Hepatocyte (in vitro differentiated cells): ENCODE data around the gene BICDL2. TPM values are rescaled to one million over a fixed set of nuclear protein-coding genes. Genes with fewer than 3 reads are reported as not detected.
"Not testable (repeated sequence)": the region's sequence is repeated elsewhere in the genome, so short reads cannot be mapped to it uniquely, and the experiment has no call there.

Source experiments
- DNase-seq: peaks from one replicate; pipeline ENCODE4 v3.0.0-alpha.2; 2016; ENCODE audit warnings: low spot score
- H2AFZ ChIP-seq: fragments of 200-600 bp; sonication (generic); 2 replicates; pipeline ENCODE4 v1.6.0; 2016; ENCODE audit warnings: antibody characterized with exemption, mild to moderate bottlenecking
- H3K27ac ChIP-seq: fragments of 200-600 bp; sonication (generic); 2 replicates; pipeline ENCODE4 v1.5.1; 2016; ENCODE audit warnings: mild to moderate bottlenecking
- H3K27me3 ChIP-seq: fragments of 200-600 bp; sonication (generic); 2 replicates; pipeline ENCODE4 v1.6.1; 2016
- H3K36me3 ChIP-seq: fragments of 200-600 bp; sonication (generic); replicated peaks from 2 replicates; pipeline ENCODE4 v1.5.1; 2016; ENCODE audit warnings: low read depth; ENCODE audit not compliant: insufficient read depth
- H3K4me1 ChIP-seq: fragments of 200-600 bp; sonication (generic); 2 replicates; pipeline ENCODE4 v1.5.1; 2016; ENCODE audit warnings: mild to moderate bottlenecking, moderate library complexity; ENCODE audit not compliant: insufficient read depth
- H3K4me2 ChIP-seq: fragments of 200-600 bp; sonication (generic); 2 replicates; pipeline ENCODE4 v1.6.0; 2016
- H3K4me3 ChIP-seq: fragments of 200-600 bp; sonication (generic); 2 replicates; pipeline ENCODE4 v1.5.1; 2016; ENCODE audit warnings: mild to moderate bottlenecking
- H3K79me2 ChIP-seq: fragments of 200-600 bp; sonication (generic); 2 replicates; pipeline ENCODE4 v1.6.0; 2017; ENCODE audit warnings: mild to moderate bottlenecking
- H3K9me2 ChIP-seq: fragments of 200-600 bp; sonication (generic); replicated peaks from 2 replicates; pipeline ENCODE4 v1.6.0; 2017; ENCODE audit warnings: mild to moderate bottlenecking; ENCODE audit not compliant: insufficient read depth
- H3K9me3 ChIP-seq: fragments of 200-600 bp; sonication (generic); 2 replicates; pipeline ENCODE4 v1.5.1; 2016; ENCODE audit warnings: low read depth, mild to moderate bottlenecking
- H4K20me1 ChIP-seq: fragments of 200-600 bp; sonication (generic); 2 replicates; pipeline ENCODE4 v1.6.0; 2016; ENCODE audit warnings: mild to moderate bottlenecking; ENCODE audit not compliant: insufficient read depth, poor library complexity, severe bottlenecking
- CTCF ChIP-seq: fragments of 200-600 bp; sonication (generic); IDR thresholded peaks from 2 replicates; pipeline ENCODE4 v1.5.1; 2016; ENCODE audit warnings: antibody characterized with exemption, mild to moderate bottlenecking; ENCODE audit not compliant: poor library complexity
- EZH2 ChIP-seq: fragments of 200-600 bp; sonication (generic); IDR thresholded peaks from 2 replicates; pipeline ENCODE4 v1.6.1; 2016; ENCODE audit warnings: antibody characterized with exemption, mild to moderate bottlenecking, borderline replicate concordance
- EZH2phosphoT487 ChIP-seq: fragments of 200-600 bp; sonication (generic); IDR thresholded peaks from one replicate; pipeline ENCODE4 v1.6.1; 2018; ENCODE audit warnings: antibody characterized with exemption, mild to moderate bottlenecking, low read depth, moderate library complexity; ENCODE audit not compliant: unreplicated experiment, severe bottlenecking
- WGBS: methylation state at CpG from one replicate; pipeline ENCODE4 v1.1.6; 2016; ENCODE audit warnings: low lambda C conversion rate; ENCODE audit errors: missing lambda C conversion rate; 5-methylcytosine and 5-hydroxymethylcytosine counted together
- polyA plus RNA-seq: library from polyadenylated mRNA; unstranded; fragments of >200 nt; fragmentation: Nextera tagmentation; extraction: Ambion mirVana; gene quantifications from 2 replicates; pipeline ENCODE4 v1.2.1, GENCODE V29; 2016
- total RNA-seq: library from RNA; depleted of rRNA; stranded (reverse); fragments of >200 nt; gene quantifications from 2 replicates; pipeline ENCODE4 v1.2.3, GENCODE V29; 2014

Gene BICDL2
- total and polyA plus RNA-seq, 2 experiments from 2014 or later = 12.3 to 12.8 TPM

DNA sequence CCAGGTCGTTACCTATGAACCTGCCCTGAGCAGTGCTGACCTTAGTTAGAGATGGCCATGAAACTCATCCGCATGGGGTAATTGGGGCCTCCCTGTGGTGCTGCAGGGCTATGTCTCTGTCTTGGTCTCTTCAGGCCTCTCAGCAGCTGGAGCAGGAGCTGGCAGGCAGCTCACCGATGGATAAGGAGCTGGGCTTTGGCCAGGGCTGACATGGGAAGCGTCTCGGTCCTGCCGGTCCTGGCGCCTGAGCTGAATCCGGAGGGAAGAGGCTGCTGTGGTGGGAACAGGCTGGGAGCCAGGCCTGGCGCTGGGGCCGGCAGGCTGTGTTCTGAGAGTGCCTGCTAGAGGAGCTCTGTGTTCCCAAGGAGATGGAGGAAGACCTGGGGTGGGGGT is 38.8 kb upstream of the BICDL2 start:
- no peaks in the 10 kb centered on the region for H3K9me3 ChIP-seq

DNA sequence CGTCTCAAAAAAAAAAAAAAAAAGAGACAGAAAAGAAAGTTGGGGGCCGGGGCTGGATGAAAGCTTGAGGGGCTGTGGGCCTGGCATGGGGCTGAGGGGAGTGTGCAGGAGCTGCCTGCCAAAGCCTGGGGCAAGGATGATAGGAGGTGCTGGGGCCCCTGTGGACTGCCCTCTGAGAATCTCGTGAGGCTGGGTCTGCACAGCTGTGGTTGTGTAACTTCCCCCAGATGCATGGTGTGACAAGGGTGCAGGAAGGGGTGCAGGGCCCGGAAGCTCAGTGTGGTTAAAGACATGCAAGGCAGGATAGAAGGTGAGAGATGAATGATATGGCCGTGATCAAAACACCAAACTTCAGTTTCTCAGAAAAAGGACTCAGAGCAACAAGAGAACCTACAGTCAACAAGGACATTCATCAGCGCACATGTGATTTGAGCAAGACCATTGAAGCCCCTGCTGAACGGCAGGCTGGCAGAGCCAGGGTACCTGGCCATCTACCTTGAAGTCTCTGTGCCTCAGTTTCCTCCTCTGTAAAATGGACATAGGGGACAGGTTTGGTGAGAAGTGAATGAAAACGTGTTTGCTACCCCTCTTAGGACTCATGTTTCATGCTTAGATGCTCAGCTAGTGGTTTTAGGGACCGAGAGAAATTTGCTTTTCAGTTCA is 38.2 kb upstream of the BICDL2 start:
- H3K27ac ChIP-seq = no peak overlapping the region
- H3K9me3 ChIP-seq = no peaks in the 10 kb centered on the region
- H3K79me2 ChIP-seq = no peaks in the 10 kb centered on the region
- TF ChIP-seq CTCF (no peak), EZH2 (no peak)
- H2AFZ ChIP-seq = no peak overlapping the region
- no peaks in the 10 kb centered on the region for H3K27me3 ChIP-seq
- H3K4me3 ChIP-seq = no peak overlapping the region
- H3K9me2 ChIP-seq = no peaks in the 10 kb centered on the region
- H3K36me3 ChIP-seq = no peaks in the 10 kb centered on the region
- no peak for DNase-seq
- H3K4me1 ChIP-seq = no peaks in the 10 kb centered on the region
- H4K20me1 ChIP-seq = no peaks in the 10 kb centered on the region
- no peak overlapping the region for H3K4me2 ChIP-seq
- 73% methylated on average over 7 of the region's 9 CpGs for WGBS

More for the DNA sequence above, 38.8 kb upstream of the BICDL2 start:
- Histone ChIP-seq H3K79me2 (no peaks in the 10 kb centered on the region), H3K4me1 (no peaks in the 10 kb centered on the region), H3K27me3 (no peaks in the 10 kb centered on the region), H3K27ac (no peak overlapping the region), H3K9me2 (no peaks in the 10 kb centered on the region), H3K36me3 (no peaks in the 10 kb centered on the region), H4K20me1 (no peaks in the 10 kb centered on the region), H3K4me3 (no peak overlapping the region), H3K4me2 (no peak overlapping the region), H2AFZ (no peak overlapping the region)
- DNase-seq = no peak
- TF ChIP-seq EZH2 (no peak), EZH2phosphoT487 (no peak), CTCF (no peak)
- 61% methylated on average over 10 of the region's 10 CpGs for WGBS

DNA sequence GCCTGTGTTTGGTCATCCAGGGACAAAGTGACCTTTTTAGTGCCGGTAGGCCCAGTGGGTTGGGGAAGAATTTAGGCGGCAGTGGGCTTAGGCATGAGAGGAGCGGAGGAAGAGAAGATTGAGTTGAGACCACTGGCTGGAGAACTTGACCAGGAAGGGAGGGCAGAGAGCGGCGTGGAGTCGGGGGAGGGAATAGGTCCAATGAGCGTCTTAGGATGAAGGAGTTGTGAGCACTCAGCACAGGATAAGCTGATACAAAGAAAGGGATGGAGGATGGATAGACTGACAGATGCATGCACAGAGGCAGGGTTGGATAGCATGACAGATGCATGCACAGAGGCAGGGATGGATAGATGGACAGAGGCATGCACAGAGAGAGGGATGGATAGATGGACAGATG is 36.7 kb upstream of the BICDL2 start:
- DNase-seq = no peak
- Histone ChIP-seq H3K27ac (no peak overlapping the region), H4K20me1 (no peaks in the 10 kb centered on the region), H3K36me3 (no peaks in the 10 kb centered on the region), H3K27me3 (no peaks in the 10 kb centered on the region), H3K79me2 (no peaks in the 10 kb centered on the region), H3K4me3 (no peak overlapping the region), H3K9me2 (no peaks in the 10 kb centered on the region), H3K4me2 (no peak overlapping the region), H3K4me1 (no peaks in the 10 kb centered on the region), H3K9me3 (no peaks in the 10 kb centered on the region), H2AFZ (no peak overlapping the region)
- WGBS = 89% methylated on average over 7 of the region's 7 CpGs
- no peak for TF ChIP-seq EZH2phosphoT487
- TF ChIP-seq EZH2 = no peak
- no peak for TF ChIP-seq CTCF

GRCh38 chr16:3072576-3073263 is 36.0 kb upstream of the BICDL2 start:
- not testable (repeated sequence) for H3K9me3 ChIP-seq, H3K27me3 ChIP-seq, H3K4me2 ChIP-seq, H3K36me3 ChIP-seq, H2AFZ ChIP-seq, H3K4me3 ChIP-seq, H3K9me2 ChIP-seq, H4K20me1 ChIP-seq, H3K79me2 ChIP-seq, H3K4me1 ChIP-seq, DNase-seq, H3K27ac ChIP-seq
- WGBS = 64% methylated on average over 11 of the region's 18 CpGs

- H3K4me3 ChIP-seq, H4K20me1 ChIP-seq, H3K9me2 ChIP-seq, H3K36me3 ChIP-seq, H3K4me1 ChIP-seq, H3K9me3 ChIP-seq, H3K27me3 ChIP-seq, H3K4me2 ChIP-seq, H2AFZ ChIP-seq, H3K27ac ChIP-seq, H3K79me2 ChIP-seq, DNase-seq: not testable (repeated sequence)
- 64% methylated on average over 4 of the region's 4 CpGs for WGBS
Observed at GRCh38 chr16:3072148-3072547, 35.4 kb upstream of the BICDL2 start.
